ENCODE results near the gene GOLPH3.

DNA sequence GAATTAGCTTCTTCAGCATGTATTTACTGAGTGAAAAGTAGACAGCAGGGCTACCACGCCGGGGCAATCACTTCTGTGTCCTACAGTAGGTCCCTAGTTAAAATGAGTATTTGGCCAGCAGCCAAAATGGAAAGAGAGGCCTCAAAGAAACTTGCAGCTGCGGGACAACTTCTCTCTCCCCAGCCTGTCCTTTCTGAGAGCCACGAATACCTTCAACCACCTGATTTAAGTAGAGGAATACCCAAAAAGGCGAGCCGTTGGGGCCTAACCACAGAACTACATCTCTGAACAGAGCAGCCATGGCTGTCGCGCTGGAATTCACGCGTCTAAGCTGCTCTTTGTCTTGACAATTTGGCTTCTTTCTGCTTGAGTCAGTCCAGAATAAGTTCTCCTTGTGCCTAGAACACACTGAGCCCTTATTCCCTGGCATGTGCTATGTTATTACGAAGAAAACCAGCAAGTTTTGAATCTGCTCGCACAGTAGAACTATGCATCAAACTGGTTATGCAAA is 43.8 kb upstream of the GOLPH3 start:
- TF ChIP-seq, protein P1, sequence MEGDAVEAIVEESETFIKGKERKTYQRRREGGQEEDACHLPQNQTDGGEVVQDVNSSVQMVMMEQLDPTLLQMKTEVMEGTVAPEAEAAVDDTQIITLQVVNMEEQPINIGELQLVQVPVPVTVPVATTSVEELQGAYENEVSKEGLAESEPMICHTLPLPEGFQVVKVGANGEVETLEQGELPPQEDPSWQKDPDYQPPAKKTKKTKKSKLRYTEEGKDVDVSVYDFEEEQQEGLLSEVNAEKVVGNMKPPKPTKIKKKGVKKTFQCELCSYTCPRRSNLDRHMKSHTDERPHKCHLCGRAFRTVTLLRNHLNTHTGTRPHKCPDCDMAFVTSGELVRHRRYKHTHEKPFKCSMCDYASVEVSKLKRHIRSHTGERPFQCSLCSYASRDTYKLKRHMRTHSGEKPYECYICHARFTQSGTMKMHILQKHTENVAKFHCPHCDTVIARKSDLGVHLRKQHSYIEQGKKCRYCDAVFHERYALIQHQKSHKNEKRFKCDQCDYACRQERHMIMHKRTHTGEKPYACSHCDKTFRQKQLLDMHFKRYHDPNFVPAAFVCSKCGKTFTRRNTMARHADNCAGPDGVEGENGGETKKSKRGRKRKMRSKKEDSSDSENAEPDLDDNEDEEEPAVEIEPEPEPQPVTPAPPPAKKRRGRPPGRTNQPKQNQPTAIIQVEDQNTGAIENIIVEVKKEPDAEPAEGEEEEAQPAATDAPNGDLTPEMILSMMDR (conservative IDR thresholded peaks at IDR 0.05; ENCODE audit: low read length): no peak
- TF ChIP-seq EZH2phosphoT487 (IDR thresholded peaks at IDR 0.05; ENCODE audit: borderline replicate concordance): no peak

Data from Loucy (cell line).